ENCODE results near the gene RARG. TPM values are rescaled to one million over a fixed set of nuclear protein-coding genes. Genes with fewer than 3 reads are reported as not detected.

The RARG gene
- total RNA-seq, 1 donor from 2014 or later, result 21.2 TPM

Other genes starting within 250 kb of the RARG start
- 324 TPM for gene EIF4B, start 225.8 kb downstream of the RARG start, total RNA-seq
- 99.3 TPM for gene TNS2, start 182.1 kb downstream of the RARG start, total RNA-seq
- 63.5 TPM for gene SPRYD3, start 152.8 kb downstream of the RARG start, total RNA-seq
- 42.3 TPM for gene IGFBP6, start 134.5 kb downstream of the RARG start, total RNA-seq
- not detected for gene SOAT2, start 128.7 kb downstream of the RARG start, total RNA-seq
- gene ZNF740, start 51.5 kb downstream of the RARG start, total RNA-seq, result 19.2 TPM
- gene CSAD, start 51.3 kb downstream of the RARG start, total RNA-seq, result 16.5 TPM
- 1.4 TPM for gene ITGB7, start 25.0 kb downstream of the RARG start, total RNA-seq
- gene ESPL1, start 36.1 kb upstream of the RARG start, total RNA-seq, result 0.16 TPM
- gene PFDN5, start 63.3 kb upstream of the RARG start, total RNA-seq, result 322 TPM
- gene MYG1, start 67.5 kb upstream of the RARG start, total RNA-seq, result 29.5 TPM
- gene AAAS, start 89.4 kb upstream of the RARG start, total RNA-seq, result 39.8 TPM
- not detected for gene SP7, start 104.1 kb upstream of the RARG start, total RNA-seq
- 31.3 TPM for gene SP1, start 148.0 kb upstream of the RARG start, total RNA-seq
- 0.43 TPM for gene AMHR2, start 191.6 kb upstream of the RARG start, total RNA-seq
- 61.5 TPM for gene PRR13, start 209.5 kb upstream of the RARG start, total RNA-seq
- 520 TPM for gene PCBP2, start 219.9 kb upstream of the RARG start, total RNA-seq